Left renal pelvis (tissue), 4 donors: ENCODE data around the gene DNAJC28. TPM values are rescaled to one million over a fixed set of nuclear protein-coding genes. Genes with fewer than 3 reads are reported as not detected.
A peak's percentile ranks its signal among the peaks of the same experiment; 100 is the strongest.

Experiments
- DNase-seq, 4 donors: peaks; one replicate each; pipeline ENCODE4 v3.0.0-alpha.2; 2013; ENCODE audit warnings: low read depth in 4 of 4, low spot score in 3 of 4
- polyA plus RNA-seq, 4 donors: library from polyadenylated mRNA; unstranded; fragments of 120-200 nt; gene quantifications; one replicate each; pipeline ENCODE4 v1.2.1, GENCODE V29; 2013; ENCODE audit not compliant: insufficient read length in 4 of 4

DNAJC28 gene
- polyA plus RNA-seq, 4 donors: 2.0 to 5.9 (median 5.2) TPM

- peak in 2 of 4 donors; percentile 44 to 50 for DNase-seq
Observed at GRCh38 chr21:33441489-33442477, 49.7 kb downstream of the DNAJC28 start.

Other genes starting within 250 kb of the DNAJC28 start
- gene IL10RB, start 225.3 kb downstream of the DNAJC28 start, polyA plus RNA-seq: 10 to 100 TPM; 25.0 to 36.2 (median 29.1) TPM
- gene IFNAR1, start 166.7 kb downstream of the DNAJC28 start, polyA plus RNA-seq: 10 to 100 TPM; 33.8 to 43.1 (median 37.7) TPM
- 100 to 1,000 TPM in 1 of 4 donors, 10 to 100 TPM in 3; 72.6 to 141 (median 88.9) TPM for gene IFNGR2, start 88.3 kb downstream of the DNAJC28 start, polyA plus RNA-seq
- gene TMEM50B, start 11.7 kb downstream of the DNAJC28 start, polyA plus RNA-seq: 10 to 100 TPM; 42.1 to 68.4 (median 58.5) TPM
- gene GART, start 50.4 kb upstream of the DNAJC28 start, polyA plus RNA-seq: 10 to 100 TPM; 59.6 to 85.9 (median 69.1) TPM
- gene SON, start 51.3 kb upstream of the DNAJC28 start, polyA plus RNA-seq: 100 to 1,000 TPM; 307 to 371 (median 351) TPM
- gene DONSON, start 97.0 kb upstream of the DNAJC28 start, polyA plus RNA-seq: 10 to 100 TPM; 36.0 to 45.1 (median 36.6) TPM
- gene CRYZL1, start 150.0 kb upstream of the DNAJC28 start, polyA plus RNA-seq: 10 to 100 TPM; 61.0 to 70.8 (median 68.3) TPM
- gene ITSN1, start 150.8 kb upstream of the DNAJC28 start, polyA plus RNA-seq: 10 to 100 TPM; 43.8 to 55.8 (median 49.2) TPM